Transverse colon (tissue), 4 donors: Measurements from ENCODE around the gene NTRK2.

Source experiments
- CTCF ChIP-seq, 5 experiments: fragments of 200-600 bp in 3 of 5; fragments of 450-650 bp in 2 of 5; sonication (generic) in 3 of 5; IDR thresholded peaks; 1 replicate in 2 of 5; 2 replicates in 3 of 5; pipeline ENCODE4 v1.5.1; 2016 to 2017; ENCODE audit warnings: antibody characterized with exemption in 5 of 5, inconsistent platforms in 3 of 5, mild to moderate bottlenecking in 2 of 5, moderate library complexity in 1 of 5
- EP300 ChIP-seq: sonication (generic); formaldehyde crosslinking; IDR thresholded peaks from one replicate; pipeline ENCODE4 v1.6.1; 2017; ENCODE audit warnings: antibody characterized with exemption, low read depth
- POLR2A ChIP-seq: fragments of 450-650 bp; IDR thresholded peaks from one replicate; pipeline ENCODE4 v1.6.1; 2016; ENCODE audit warnings: antibody characterized with exemption, mild to moderate bottlenecking, moderate library complexity
- POLR2AphosphoS5 ChIP-seq, 3 donors: sonication (generic); formaldehyde crosslinking; IDR thresholded peaks; one replicate each; pipeline ENCODE4 v1.6.1; 2016; ENCODE audit warnings: antibody characterized with exemption in 3 of 3

GRCh38 chr9:84903963-84904362 is 234.4 kb downstream of the NTRK2 start:
- TF ChIP-seq CTCF (IDR thresholded peaks at IDR 0.05) (no peak), POLR2A (no peak), POLR2AphosphoS5 (IDR thresholded peaks at IDR 0.05) (no peak), EP300 (no peak)
